GM20000 (cell line): Measurements from ENCODE around the gene CMSS1.

Source experiments
- DNase-seq: peaks from one replicate; pipeline ENCODE4 v3.0.0; 2012; ENCODE audit warnings: low spot score
- TF ChIP-seq, protein P1 (sequence below): IDR thresholded peaks from 2 replicates; pipeline ENCODE4 v1.5.1; 2012; ENCODE audit warnings: mild to moderate bottlenecking, control low read depth; ENCODE audit errors: extremely low read depth, missing control alignments

The CMSS1 gene

DNA sequence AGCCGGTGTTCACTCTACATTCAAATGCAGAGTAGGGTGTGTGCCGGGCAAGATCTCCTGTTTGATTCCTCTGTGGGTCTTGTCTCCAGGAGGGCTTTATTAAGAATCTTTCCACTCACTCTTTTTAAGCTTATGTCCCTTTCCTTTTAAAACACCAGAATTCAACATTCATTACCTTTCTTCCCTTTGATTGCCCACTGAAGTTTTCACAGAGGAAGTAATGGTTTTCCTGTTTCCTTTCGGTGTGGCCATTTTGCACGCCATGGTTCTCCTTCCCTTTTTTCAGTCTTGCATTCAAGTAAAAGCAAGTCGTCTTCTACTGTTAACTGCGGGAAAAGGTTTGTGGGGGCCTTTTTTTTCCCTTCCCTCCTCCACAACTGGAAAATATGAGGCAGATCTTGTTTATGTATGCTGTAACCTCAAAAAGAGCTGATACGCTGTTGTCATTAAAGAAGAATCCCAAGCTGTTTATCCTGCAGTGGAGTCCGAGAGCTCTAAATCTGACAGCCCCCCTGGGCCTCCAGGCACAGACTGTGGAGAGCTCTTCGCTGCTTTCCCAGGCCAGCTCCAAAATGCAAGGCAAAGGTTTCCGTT is 256.1 kb downstream of the CMSS1 start:
- DNase-seq = peak; percentile 20
- TF ChIP-seq, protein P1, sequence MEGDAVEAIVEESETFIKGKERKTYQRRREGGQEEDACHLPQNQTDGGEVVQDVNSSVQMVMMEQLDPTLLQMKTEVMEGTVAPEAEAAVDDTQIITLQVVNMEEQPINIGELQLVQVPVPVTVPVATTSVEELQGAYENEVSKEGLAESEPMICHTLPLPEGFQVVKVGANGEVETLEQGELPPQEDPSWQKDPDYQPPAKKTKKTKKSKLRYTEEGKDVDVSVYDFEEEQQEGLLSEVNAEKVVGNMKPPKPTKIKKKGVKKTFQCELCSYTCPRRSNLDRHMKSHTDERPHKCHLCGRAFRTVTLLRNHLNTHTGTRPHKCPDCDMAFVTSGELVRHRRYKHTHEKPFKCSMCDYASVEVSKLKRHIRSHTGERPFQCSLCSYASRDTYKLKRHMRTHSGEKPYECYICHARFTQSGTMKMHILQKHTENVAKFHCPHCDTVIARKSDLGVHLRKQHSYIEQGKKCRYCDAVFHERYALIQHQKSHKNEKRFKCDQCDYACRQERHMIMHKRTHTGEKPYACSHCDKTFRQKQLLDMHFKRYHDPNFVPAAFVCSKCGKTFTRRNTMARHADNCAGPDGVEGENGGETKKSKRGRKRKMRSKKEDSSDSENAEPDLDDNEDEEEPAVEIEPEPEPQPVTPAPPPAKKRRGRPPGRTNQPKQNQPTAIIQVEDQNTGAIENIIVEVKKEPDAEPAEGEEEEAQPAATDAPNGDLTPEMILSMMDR = no peak

DNA sequence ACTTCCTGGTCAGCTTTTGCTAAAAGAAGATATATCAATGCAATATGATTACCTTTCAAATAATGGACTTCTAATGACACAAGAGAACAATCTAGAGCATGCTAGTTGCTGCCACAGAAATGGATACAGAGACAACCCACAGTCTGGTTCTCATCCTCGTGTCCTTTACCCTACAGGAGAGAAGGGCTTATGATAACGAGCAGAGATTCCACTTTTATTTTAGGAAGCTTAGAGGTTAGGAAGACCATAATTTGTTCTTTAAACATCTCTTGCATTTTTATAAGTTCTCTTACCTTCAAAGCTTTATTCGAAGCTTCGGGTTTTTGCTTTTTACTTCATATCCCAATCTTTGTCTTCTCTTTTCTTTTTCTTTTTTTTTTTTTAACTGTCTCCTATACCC is 257.5 kb downstream of the CMSS1 start:
- TF ChIP-seq, protein P1 = no peak
- DNase-seq = no peak

DNA sequence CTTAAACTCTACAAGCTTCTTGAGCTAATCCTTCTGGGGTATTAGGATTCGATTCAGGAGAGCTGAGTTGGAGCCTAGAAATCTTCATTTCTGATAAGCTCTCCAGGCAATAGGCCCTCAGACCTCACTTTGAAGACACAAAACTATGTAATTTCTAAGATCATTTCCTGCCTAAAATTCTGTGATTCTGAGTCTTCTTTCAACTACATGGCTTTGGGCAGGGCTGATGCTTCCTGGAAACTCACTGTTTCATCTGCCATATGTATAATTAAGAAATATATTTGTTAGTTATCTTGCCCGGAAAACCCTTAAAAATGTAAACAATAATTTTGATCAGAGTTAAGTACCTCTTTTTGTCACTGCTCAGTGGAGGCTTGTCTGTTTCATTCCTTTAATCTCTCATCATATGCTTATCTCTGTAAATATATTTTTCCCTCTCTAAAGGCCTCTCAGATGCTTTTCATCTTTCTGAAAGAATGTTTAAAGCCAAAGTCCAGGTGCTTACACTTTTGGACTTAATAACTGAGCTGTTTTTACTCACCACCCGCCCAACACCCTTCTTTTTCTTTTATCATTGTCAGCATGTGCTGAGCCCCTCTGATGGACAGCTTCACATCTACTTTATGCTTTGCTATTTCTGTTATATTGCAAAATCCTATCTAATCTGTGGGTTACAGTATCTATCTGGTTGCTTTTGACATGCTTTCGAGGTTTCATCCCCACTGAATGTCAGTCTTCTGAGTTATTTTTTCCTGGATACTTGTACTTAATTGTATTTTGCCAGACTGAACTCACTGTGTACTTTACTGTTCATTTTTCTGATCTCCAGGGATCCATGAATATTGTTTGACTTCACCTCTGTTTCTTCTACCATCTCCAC is 258.4 kb downstream of the CMSS1 start:
- DNase-seq = no peak
- TF ChIP-seq, protein P1 = no peak

DNA sequence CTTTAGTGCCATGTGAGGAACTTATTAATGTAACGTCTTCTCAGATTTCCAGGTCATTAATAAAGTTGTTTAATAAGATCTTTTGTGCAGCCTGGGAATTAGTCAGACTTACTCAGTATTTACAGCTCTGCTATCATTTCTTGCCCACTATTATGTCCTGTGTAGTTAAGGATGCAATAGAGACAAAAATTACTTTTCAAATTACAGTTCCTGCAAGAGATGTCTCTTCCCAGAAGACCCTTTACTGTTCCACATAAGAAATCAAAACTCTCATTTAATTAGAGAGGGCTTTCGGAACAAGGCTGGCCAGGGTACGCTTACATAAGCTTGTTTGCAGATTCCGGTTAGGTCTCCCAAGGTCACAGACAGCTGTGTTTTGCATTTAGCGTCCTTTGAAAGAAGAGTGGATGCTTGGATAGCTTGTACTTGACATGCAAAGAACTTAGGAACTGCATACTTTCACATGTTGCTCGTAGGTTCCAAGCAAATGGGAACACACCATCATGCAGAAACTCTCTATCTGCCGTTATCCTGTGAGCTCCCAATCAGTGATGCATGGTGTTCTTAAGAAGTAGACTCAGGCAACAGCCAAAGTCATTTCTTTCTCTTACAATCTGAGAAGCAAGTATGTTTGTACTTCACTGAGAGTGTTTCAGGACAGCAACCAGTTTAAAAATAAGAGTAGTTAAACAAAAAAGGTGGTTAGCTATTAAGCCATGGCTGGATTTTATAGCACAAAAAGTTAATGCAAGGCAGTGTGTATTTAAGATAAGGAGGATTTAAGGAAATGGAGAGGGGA is 259.3 kb downstream of the CMSS1 start:
- DNase-seq = no peak
- TF ChIP-seq, protein P1 = no peak

DNA sequence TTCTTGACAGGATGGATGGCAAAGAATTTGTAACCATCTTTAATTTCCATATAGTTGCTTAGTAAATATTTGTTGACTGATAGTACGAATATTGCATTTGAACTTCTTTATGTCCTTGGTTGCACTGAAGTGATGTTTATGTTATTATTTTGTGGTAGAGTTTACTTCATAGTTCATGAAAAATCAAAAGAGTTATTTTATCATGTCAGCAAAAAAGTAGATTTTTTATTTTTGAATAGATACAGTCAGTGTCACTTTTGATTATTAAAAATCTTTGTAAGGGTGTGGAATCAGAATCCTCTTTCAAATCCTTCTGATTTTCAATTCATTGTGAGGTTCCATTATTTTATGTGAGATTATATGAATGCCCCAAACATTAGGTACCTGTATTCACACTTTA is 261.7 kb downstream of the CMSS1 start:
- TF ChIP-seq, protein P1 = no peak
- DNase-seq = no peak

DNA sequence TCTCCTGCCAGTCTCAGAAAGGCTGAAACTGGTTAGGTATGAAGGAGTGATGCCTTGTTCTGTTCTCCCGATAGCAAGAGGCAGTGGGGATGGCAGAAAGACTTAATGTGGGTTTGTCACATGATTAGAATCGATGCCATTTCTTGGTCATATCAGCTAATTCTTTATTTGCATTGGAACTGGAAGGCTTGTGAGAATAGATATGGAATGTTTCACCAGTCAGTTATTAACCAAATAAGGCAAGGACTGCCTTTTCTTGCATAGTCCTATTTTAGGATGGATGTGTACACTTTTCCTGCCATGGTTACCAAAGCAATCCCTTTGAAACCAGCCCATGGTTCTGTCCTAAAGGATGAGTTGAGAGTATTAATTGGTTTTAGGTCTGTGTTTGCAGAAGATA is 262.9 kb downstream of the CMSS1 start:
- no peak for DNase-seq
- TF ChIP-seq, protein P1 = no peak

DNA sequence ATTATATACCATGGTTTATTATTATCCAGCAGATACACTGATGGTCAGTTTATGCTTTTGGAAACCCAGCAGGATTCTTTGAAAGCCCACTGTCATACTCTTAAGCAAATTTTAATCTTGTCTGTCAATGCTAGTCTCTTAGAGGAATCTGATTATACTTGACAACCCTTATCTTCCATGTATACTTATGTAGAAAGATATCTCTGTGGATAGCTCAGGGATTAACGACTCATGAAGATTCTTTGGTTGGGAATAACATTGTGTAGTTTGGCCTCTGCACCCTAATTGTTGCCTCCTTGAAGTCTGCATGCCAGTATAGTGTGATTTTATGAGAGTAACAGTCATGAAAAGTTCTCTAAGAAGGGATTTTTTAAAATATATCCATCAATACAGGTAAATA is 263.6 kb downstream of the CMSS1 start:
- no peak for DNase-seq
- TF ChIP-seq, protein P1 = no peak
